Measurements from ENCODE around the gene EXOG. TPM values are rescaled to one million over a fixed set of nuclear protein-coding genes. Genes with fewer than 3 reads are reported as not detected.
A peak's percentile ranks its signal among the peaks of the same experiment; 100 is the strongest.
"Not testable (repeated sequence)": the region's sequence is repeated elsewhere in the genome, so short reads cannot be mapped to it uniquely, and the experiment has no call there.

The EXOG gene
- total RNA-seq, 2 donors from 2014 or later = 20.9 to 21.3 TPM

GRCh38 chr3:38561746-38562466 lies 65.8 kb downstream of the EXOG start:
- Mint-ChIP-seq H3K27ac (no peak overlapping the region), H3K27me3 (peaks cover 11% of the 10 kb centered on the region), H3K36me3 (ENCODE audit: low read depth) (peaks cover 2% of the 10 kb centered on the region), H3K4me3 (no peak overlapping the region), H3K4me1 (no peaks in the 10 kb centered on the region)
- ATAC-seq (no peak), DNase-seq (no peak)
- H3K9me3 ChIP-seq (ENCODE audit: control insufficient read depth, low read length, poor library complexity, severe bottlenecking) = no peaks in the 10 kb centered on the region

- Mint-ChIP-seq H3K27ac (no peak overlapping the region), H3K27me3 (peaks cover 11% of the 10 kb centered on the region), H3K36me3 (ENCODE audit: low read depth) (peaks cover 2% of the 10 kb centered on the region), H3K4me1 (no peaks in the 10 kb centered on the region), H3K4me3 (no peak overlapping the region)
- DNase-seq = no peak
- ATAC-seq = no peak
- no peaks in the 10 kb centered on the region for H3K9me3 ChIP-seq (ENCODE audit: control insufficient read depth, low read length, poor library complexity, severe bottlenecking)
These were observed 66.4 kb downstream of the EXOG start for GRCh38 chr3:38562467-38562925.

GRCh38 chr3:38563070-38563885 lies 67.1 kb downstream of the EXOG start:
- peaks cover 2% of the 10 kb centered on the region for H3K36me3 Mint-ChIP-seq (ENCODE audit: low read depth)
- H3K9me3 ChIP-seq (ENCODE audit: control insufficient read depth, low read length, poor library complexity, severe bottlenecking) = no peaks in the 10 kb centered on the region
- H3K27me3 Mint-ChIP-seq = peaks cover 11% of the 10 kb centered on the region
- no peak for ATAC-seq
- H3K4me1 Mint-ChIP-seq = no peaks in the 10 kb centered on the region
- DNase-seq = peak in 1 of 3 donors; percentile 1
- no peak overlapping the region for H3K27ac Mint-ChIP-seq
- no peak overlapping the region for H3K4me3 Mint-ChIP-seq

GRCh38 chr3:38563886-38564270 lies 67.7 kb downstream of the EXOG start:
- peaks cover 11% of the 10 kb centered on the region for H3K27me3 Mint-ChIP-seq
- H3K36me3 Mint-ChIP-seq (ENCODE audit: low read depth) = peaks cover 2% of the 10 kb centered on the region
- no peaks in the 10 kb centered on the region for H3K9me3 ChIP-seq (ENCODE audit: control insufficient read depth, low read length, poor library complexity, severe bottlenecking)
- H3K27ac Mint-ChIP-seq = no peak overlapping the region
- H3K4me1 Mint-ChIP-seq = no peaks in the 10 kb centered on the region
- ATAC-seq = no peak
- no peak for DNase-seq
- no peak overlapping the region for H3K4me3 Mint-ChIP-seq

- DNase-seq (peak in 1 of 3 donors; percentile 2), ATAC-seq (no peak)
- H3K27ac Mint-ChIP-seq = no peak overlapping the region
- H3K36me3 Mint-ChIP-seq (ENCODE audit: low read depth) = peaks cover 2% of the 10 kb centered on the region
- H3K9me3 ChIP-seq (ENCODE audit: control insufficient read depth, low read length, poor library complexity, severe bottlenecking) = no peaks in the 10 kb centered on the region
- no peak overlapping the region for H3K4me3 Mint-ChIP-seq
- peaks cover 11% of the 10 kb centered on the region for H3K27me3 Mint-ChIP-seq
- H3K4me1 Mint-ChIP-seq = no peaks in the 10 kb centered on the region
These were observed 68.6 kb downstream of the EXOG start for GRCh38 chr3:38564631-38565338.

GRCh38 chr3:38565339-38566214 lies 69.4 kb downstream of the EXOG start:
- no peak overlapping the region for H3K4me3 Mint-ChIP-seq
- ATAC-seq = no peak
- DNase-seq = no peak
- H3K4me1 Mint-ChIP-seq = no peaks in the 10 kb centered on the region
- no peaks in the 10 kb centered on the region for H3K9me3 ChIP-seq (ENCODE audit: control insufficient read depth, low read length, poor library complexity, severe bottlenecking)
- H3K27me3 Mint-ChIP-seq = peaks cover 11% of the 10 kb centered on the region
- peaks cover 2% of the 10 kb centered on the region for H3K36me3 Mint-ChIP-seq (ENCODE audit: low read depth)
- H3K27ac Mint-ChIP-seq = no peak overlapping the region

- Mint-ChIP-seq H3K27ac (no peak overlapping the region), H3K4me1 (no peaks in the 10 kb centered on the region), H3K27me3 (peaks cover 11% of the 10 kb centered on the region), H3K36me3 (ENCODE audit: low read depth) (peaks cover 2% of the 10 kb centered on the region), H3K4me3 (no peak overlapping the region)
- H3K9me3 ChIP-seq (ENCODE audit: control insufficient read depth, low read length, poor library complexity, severe bottlenecking) = no peaks in the 10 kb centered on the region
- DNase-seq = no peak
- ATAC-seq = no peak
These were observed 70.0 kb downstream of the EXOG start for GRCh38 chr3:38566215-38566528.

- H3K4me3 Mint-ChIP-seq; ATAC-seq; H3K36me3 Mint-ChIP-seq (ENCODE audit: low read depth); H3K9me3 ChIP-seq (ENCODE audit: control insufficient read depth, low read length, poor library complexity, severe bottlenecking); H3K27me3 Mint-ChIP-seq; DNase-seq; H3K27ac Mint-ChIP-seq; H3K4me1 Mint-ChIP-seq: not testable (repeated sequence)
These were observed 70.7 kb downstream of the EXOG start for GRCh38 chr3:38566794-38567193.

GRCh38 chr3:38567498-38567897 lies 71.4 kb downstream of the EXOG start:
- peaks cover 4% of the 10 kb centered on the region for H3K27me3 Mint-ChIP-seq
- no peak overlapping the region for H3K27ac Mint-ChIP-seq
- peaks cover 2% of the 10 kb centered on the region for H3K36me3 Mint-ChIP-seq (ENCODE audit: low read depth)
- H3K4me1 Mint-ChIP-seq = no peaks in the 10 kb centered on the region
- DNase-seq = no peak
- no peaks in the 10 kb centered on the region for H3K9me3 ChIP-seq (ENCODE audit: control insufficient read depth, low read length, poor library complexity, severe bottlenecking)
- H3K4me3 Mint-ChIP-seq = no peak overlapping the region
- no peak for ATAC-seq

- Mint-ChIP-seq H3K27ac (no peak overlapping the region), H3K27me3 (peaks cover 11% of the 10 kb centered on the region), H3K36me3 (ENCODE audit: low read depth) (no peaks in the 10 kb centered on the region), H3K4me1 (no peaks in the 10 kb centered on the region), H3K4me3 (no peak overlapping the region)
- no peak for ATAC-seq
- no peak for DNase-seq
- no peaks in the 10 kb centered on the region for H3K9me3 ChIP-seq (ENCODE audit: control insufficient read depth, low read length, poor library complexity, severe bottlenecking)
These were observed 77.0 kb downstream of the EXOG start for GRCh38 chr3:38573111-38573510.

- Mint-ChIP-seq H3K4me1 (no peaks in the 10 kb centered on the region), H3K4me3 (no peak overlapping the region), H3K27me3 (peaks cover 11% of the 10 kb centered on the region), H3K36me3 (ENCODE audit: low read depth) (no peaks in the 10 kb centered on the region), H3K27ac (no peak overlapping the region)
- no peaks in the 10 kb centered on the region for H3K9me3 ChIP-seq (ENCODE audit: control insufficient read depth, low read length, poor library complexity, severe bottlenecking)
- ATAC-seq (no peak), DNase-seq (no peak)
These were observed 77.4 kb downstream of the EXOG start for GRCh38 chr3:38573556-38573955.

- no peaks in the 10 kb centered on the region for H3K9me3 ChIP-seq (ENCODE audit: control insufficient read depth, low read length, poor library complexity, severe bottlenecking)
- Mint-ChIP-seq H3K27me3 (peaks cover 14% of the 10 kb centered on the region), H3K27ac (no peak overlapping the region), H3K4me3 (no peak overlapping the region), H3K36me3 (ENCODE audit: low read depth) (no peaks in the 10 kb centered on the region), H3K4me1 (no peaks in the 10 kb centered on the region)
- ATAC-seq (no peak), DNase-seq (no peak)
These were observed 78.5 kb downstream of the EXOG start for GRCh38 chr3:38574411-38575278.

Data from T-helper 17 cell (primary cell).